HG03039 (cell line): ENCODE results near the gene TARS2.

Experiments used
- ATAC-seq: cut with Tn5 transposase; IDR thresholded peaks from one replicate; pipeline ENCODE4 v1.9.1; 2021; ENCODE audit warnings: mild to moderate bottlenecking, moderate library complexity; ENCODE audit not compliant: unreplicated experiment

The TARS2 gene

GRCh38 chr1:150507912-150508864 lies 21.0 kb downstream of the TARS2 start, which contains the start of gene ECM1:
ECM1 (plus strand) TSS chr1:150508109; CDS start chr1:150508210, 101 bp downstream.
- ATAC-seq, result no peak

GRCh38 chr1:150508982-150509381 lies 21.8 kb downstream of the TARS2 start:
- no peak for ATAC-seq

- ATAC-seq, result no peak
These were observed 24.3 kb downstream of the TARS2 start for GRCh38 chr1:150511551-150511950.

GRCh38 chr1:150511985-150512660 lies 24.9 kb downstream of the TARS2 start:
- ATAC-seq, result no peak

- no peak for ATAC-seq
These were observed 25.6 kb downstream of the TARS2 start for GRCh38 chr1:150512846-150513245.

GRCh38 chr1:150513351-150513791 lies 26.2 kb downstream of the TARS2 start:
- no peak for ATAC-seq

- ATAC-seq, result no peak
These were observed 27.0 kb downstream of the TARS2 start for GRCh38 chr1:150514260-150514659.

GRCh38 chr1:150514913-150515327 lies 27.7 kb downstream of the TARS2 start:
- ATAC-seq, result no peak

- peak; percentile 95 for ATAC-seq
These were observed 28.3 kb downstream of the TARS2 start, which contains the start of gene FALEC for GRCh38 chr1:150515328-150516049. FALEC (plus strand) TSS chr1:150515752.

- ATAC-seq, result no peak
These were observed 28.9 kb downstream of the TARS2 start for GRCh38 chr1:150516050-150516591.

- ATAC-seq, result no peak
These were observed 29.4 kb downstream of the TARS2 start for GRCh38 chr1:150516616-150517015.

- no peak for ATAC-seq
These were observed 34.2 kb downstream of the TARS2 start for GRCh38 chr1:150521196-150521968.

- ATAC-seq, result no peak
These were observed 38.1 kb downstream of the TARS2 start for GRCh38 chr1:150525348-150525747.

- ATAC-seq, result no peak
These were observed 41.0 kb downstream of the TARS2 start for GRCh38 chr1:150528196-150528595.

GRCh38 chr1:150529017-150529416 lies 41.8 kb downstream of the TARS2 start:
- ATAC-seq, result no peak

- ATAC-seq, result no peak
These were observed 43.4 kb downstream of the TARS2 start for GRCh38 chr1:150530491-150531159.

GRCh38 chr1:150532860-150533259 lies 45.6 kb downstream of the TARS2 start:
- no peak for ATAC-seq

- no peak for ATAC-seq
These were observed 46.8 kb downstream of the TARS2 start for GRCh38 chr1:150534002-150534401.

GRCh38 chr1:150535511-150536287 lies 48.5 kb downstream of the TARS2 start:
- no peak for ATAC-seq
